Mucosa of gallbladder (tissue), 1 donor: ENCODE measurements around the gene POU6F2. TPM values are rescaled to one million over a fixed set of nuclear protein-coding genes. Genes with fewer than 3 reads are reported as not detected.

ENCODE experiments used
- DNase-seq: peaks from one replicate; pipeline ENCODE4 v3.0.0-alpha.2; 2020; ENCODE audit warnings: low spot score
- total RNA-seq: library from RNA; stranded (reverse); gene quantifications from one replicate; pipeline ENCODE4 v1.2.1, GENCODE V29; 2021
- donor health status: DM: no; HTN: no; CAD: no.

The POU6F2 gene
- total RNA-seq, 1 donor from 2014 or later = 7.9 TPM

- DNase-seq = no peak
Observed at GRCh38 chr7:39249635-39250152, 272.0 kb downstream of the POU6F2 start.

GRCh38 chr7:39252916-39253315 lies 275.2 kb downstream of the POU6F2 start:
- peak; percentile 11 for DNase-seq

DNA sequence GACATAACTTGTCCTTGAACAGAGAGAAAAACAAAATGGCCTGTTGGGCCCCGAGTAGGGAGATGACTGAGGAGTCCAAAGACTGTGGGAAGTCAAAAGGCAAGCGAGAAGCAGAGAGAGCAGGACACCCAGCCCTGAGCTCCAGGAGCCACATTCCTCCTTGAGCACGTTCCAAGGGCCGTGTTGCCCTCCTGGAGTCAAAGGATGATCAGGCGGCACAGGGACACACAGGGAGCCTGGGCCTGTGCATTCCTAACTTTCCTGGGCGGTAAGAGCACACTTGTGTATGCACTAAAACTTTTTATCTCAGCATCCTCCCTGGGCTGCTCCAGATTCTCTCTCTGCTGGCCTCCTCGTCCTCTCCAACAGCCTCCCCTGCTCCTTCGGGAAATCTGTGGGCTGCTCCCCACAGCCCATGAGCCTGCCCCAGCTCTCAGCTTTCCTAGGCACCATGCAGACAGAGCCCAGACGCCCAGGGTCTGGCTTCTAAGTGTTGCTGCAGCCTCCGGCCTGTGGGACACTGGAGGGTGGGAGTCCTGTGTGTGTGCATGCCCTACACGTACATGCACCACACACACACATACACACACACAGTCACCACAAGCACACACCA lies 281.8 kb downstream of the POU6F2 start:
- DNase-seq = no peak

GRCh38 chr7:39260279-39260844 lies 282.7 kb downstream of the POU6F2 start:
- DNase-seq = no peak

DNA sequence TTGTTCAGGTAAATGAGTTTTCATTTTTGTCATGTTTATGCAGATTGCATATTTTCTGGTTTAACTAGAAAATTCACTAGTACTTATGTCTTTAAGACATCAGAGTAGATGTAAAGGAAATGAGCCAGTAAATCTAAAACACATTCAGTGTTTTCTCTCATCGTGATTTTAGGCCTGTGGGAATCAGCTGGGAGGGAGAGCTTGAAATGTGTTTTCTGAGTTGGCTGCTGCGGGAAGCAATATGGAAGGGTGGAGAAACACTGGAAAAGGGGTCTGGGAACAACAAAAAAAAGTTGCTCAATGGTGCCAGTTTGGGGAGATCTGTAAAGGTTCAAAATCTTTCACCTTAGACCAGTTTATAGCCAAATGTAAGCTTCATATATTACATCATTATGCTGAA lies 284.1 kb downstream of the POU6F2 start:
- DNase-seq = no peak

GRCh38 chr7:39265641-39266591 lies 288.2 kb downstream of the POU6F2 start:
- DNase-seq = no peak

DNA sequence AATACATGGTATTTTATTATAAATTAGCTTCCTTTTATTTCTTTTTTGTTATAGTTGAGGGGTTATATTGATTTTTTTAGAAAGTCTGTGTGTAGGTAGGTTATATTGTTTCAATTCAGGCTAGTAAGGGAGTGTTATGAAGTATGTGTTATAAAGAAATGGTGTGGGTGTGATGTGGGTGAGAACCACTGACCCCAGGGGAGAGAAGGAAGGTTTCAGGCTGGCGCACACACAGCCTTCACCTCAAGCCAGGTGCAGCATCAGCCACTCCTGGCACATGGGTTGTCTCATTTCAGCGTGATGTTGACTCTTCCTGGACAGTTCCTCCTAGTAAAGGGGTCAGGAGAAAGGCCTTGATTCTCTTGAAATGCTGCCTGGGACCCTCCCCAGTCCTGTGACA lies 291.3 kb downstream of the POU6F2 start:
- no peak for DNase-seq

GRCh38 chr7:39270018-39270417 lies 292.3 kb downstream of the POU6F2 start:
- DNase-seq = no peak

DNA sequence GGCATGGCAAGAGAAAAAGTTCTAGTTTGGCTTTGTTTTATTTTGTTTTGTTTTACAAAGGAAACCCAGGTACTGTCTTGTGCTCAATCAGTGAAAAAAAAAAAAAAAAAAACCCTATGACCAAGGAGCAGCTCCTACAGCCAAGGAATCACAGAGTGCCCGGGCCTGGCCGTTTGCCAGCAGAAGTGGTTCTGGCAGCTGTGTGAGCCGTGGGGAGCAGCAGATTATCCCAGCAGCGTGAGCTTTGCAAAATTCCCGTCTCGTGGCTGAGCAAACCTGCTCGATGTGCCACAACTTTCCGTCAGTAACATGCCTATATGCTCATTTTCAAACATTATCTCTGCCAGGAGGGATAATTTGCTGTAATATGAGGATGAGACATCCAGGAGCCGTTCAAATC lies 293.7 kb downstream of the POU6F2 start:
- DNase-seq = peak; percentile 69

GRCh38 chr7:39272111-39272510 lies 294.4 kb downstream of the POU6F2 start:
- no peak for DNase-seq

GRCh38 chr7:39272691-39273090 lies 295.0 kb downstream of the POU6F2 start:
- DNase-seq = no peak

DNA sequence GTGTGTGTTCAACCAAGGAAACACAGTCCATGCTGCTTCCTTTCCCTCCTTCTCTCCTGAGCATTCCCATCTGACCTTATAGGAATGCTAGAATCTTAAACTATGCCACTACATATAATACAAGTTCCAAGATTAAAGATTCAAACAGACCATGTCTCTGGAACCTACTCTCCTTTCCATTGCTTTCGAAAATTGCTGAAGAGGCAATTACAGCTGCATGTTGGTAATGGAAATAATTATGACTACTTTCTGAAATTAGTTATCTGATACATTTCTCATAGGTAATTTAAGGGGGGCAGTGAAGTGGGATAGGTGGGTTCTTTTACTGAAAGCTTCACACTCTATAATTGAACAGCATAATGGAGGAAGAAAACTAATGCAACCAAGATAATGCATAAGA lies 302.6 kb downstream of the POU6F2 start:
- no peak for DNase-seq

DNA sequence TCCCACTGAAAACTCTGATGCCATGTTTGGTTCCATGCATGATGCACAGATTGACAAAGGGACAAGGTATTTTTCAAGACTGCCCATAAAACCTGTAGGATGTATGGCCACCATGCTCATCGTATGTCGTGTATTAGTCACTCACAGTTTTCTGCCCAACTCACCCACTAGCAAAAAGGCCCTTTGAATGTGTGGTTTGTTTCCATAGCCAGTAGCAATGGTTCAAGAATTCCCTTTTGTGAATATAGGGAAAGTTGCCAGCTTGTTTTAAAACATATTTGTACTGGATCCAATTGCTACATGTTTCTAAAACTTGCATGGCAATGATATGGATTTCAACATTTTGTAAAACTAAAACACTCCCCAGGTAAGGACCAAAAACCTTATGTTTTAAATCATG lies 307.5 kb downstream of the POU6F2 start:
- no peak for DNase-seq

- DNase-seq = no peak
Observed at GRCh38 chr7:39288303-39288702, 310.6 kb downstream of the POU6F2 start.

DNA sequence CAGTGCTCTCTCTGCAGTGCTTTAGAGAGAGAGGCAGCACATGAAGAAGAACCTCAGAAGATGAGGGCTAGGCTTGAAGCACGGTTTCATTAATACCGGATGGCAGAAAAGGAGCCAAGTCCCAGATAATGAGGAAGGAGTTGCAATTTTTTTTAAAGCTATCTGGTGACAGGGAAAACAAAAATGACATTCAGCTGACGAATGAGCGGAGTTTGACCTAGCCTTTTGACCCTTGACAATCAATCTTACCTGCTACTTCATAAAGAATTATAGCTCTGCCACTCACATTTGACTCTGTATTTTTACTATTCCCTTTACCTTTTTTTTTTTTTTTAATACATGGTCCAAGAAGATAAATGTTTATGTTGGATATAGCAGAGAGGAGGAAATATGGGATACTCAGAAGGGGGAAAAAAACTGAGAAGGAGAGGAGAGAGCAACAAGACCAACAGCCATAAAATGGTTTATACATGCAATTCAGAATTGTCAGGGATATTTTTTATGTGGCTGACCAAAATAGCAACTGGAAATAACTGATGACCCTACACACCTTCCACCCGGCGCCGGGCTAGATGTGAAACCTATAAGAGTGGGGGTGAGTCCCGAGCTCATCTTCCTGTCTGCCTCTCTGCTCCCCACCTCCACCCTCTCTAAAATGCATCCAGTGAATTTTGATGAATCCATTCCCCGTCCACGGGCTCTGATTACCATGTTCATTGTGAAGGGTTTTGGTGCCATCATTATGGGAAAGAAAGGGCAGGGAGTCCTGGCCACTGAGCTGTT lies 314.1 kb downstream of the POU6F2 start:
- DNase-seq = peak; percentile 17

- no peak for DNase-seq
Observed at GRCh38 chr7:39293056-39293823, 315.5 kb downstream of the POU6F2 start.

DNA sequence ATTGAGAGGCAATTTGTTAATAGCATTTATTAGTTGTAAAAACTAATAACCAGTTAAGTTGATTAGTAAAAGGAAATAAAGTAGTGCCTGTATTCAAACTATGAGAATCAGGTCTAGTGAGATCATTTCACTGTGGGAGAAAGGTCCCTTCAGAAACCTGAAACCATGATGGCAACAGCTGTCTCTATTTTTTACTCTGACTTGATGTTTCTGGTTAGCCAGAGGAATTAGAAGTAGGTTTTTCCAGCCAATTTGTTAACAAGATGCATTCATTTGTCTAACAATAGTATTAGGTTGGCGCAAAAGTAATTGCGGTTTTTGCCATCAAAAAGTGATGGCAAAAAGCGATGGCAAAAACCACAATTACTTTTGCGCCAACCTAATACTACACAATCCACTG lies 316.3 kb downstream of the POU6F2 start:
- no peak for DNase-seq

DNA sequence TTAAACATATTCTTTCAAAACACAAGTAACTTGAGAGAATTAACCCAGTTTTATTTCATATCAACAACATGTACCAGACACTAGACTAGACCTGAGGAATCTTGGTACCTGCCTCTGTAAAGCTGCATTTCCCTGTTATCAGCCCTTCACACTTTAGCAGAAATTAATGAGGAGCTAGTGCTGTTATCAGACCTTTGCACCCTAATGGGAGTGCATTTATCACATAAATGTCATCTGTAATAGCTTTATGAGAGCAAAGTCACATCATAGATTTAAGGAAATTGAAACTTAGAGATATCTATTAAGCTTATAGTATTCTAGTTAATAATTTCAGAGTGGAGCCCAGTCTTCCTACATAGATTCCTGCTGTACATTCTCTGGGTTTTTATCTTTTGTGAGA lies 318.1 kb downstream of the POU6F2 start:
- no peak for DNase-seq

DNA sequence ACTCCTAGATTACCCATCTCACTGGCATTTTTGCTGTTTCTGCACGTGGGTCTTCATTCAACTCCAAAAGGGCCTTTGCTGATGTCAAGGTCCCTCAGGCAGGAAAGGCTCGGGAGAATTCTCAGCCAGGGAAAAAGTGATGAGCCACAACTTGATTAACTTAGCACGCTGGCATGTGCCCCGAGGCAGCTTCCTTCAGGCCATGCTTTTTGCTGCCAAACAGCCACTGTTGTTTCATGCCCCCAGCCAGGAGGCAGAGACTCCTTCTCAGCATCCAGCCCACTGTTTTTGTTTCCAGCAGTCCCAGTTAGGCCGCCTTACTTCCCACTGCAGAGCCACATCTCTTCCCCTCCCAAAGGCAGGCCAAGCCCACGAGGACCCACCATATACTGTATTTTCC lies 322.0 kb downstream of the POU6F2 start:
- DNase-seq = no peak

DNA sequence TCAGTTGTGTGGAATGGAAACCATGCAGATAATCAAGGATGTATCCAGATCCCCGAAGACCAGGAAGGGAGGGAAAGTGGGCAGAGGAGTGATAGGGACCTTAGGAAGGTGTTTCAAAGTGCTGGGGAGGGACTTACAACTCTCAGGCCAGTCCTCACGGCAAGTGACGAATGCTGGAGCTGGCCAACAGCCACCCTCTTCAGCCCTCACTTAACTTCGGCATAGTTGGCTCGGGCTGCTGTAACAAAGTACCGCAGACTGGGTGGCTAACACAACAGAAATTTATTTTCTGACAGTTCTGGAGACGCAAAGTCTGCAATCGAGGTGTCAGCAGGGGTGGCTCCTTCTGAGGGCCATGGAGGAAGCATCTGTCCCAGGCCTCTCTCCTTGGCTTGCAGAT lies 322.6 kb downstream of the POU6F2 start:
- DNase-seq = no peak

- no peak for DNase-seq
Observed at GRCh38 chr7:39301543-39301942, 323.8 kb downstream of the POU6F2 start.
